ENCODE data around the gene OCA2. TPM values are rescaled to one million over a fixed set of nuclear protein-coding genes. Genes with fewer than 3 reads are reported as not detected.
"Not testable (repeated sequence)": the region's sequence is repeated elsewhere in the genome, so short reads cannot be mapped to it uniquely, and the experiment has no call there.

OCA2 gene
- total RNA-seq, 3 donors from 2014 or later (not counting 1 experiment from before 2014, with no cell fraction given), result 0.35 to 1.5 (median 0.56) TPM

- H3K27ac ChIP-seq (ENCODE audit: low read length), result no peak overlapping the region
- H3K4me3 Mint-ChIP-seq, result no peak overlapping the region
- DNase-seq, result no peak
- ATAC-seq, result no peak
- no peaks in the 10 kb centered on the region for H3K27me3 ChIP-seq (ENCODE audit: control insufficient read depth, insufficient read depth, low read length)
- H3K9me3 Mint-ChIP-seq, result no peaks in the 10 kb centered on the region
- intact Hi-C loops (cut with micrococcal nuclease), result no loop called here
- 92% methylated on average over 4 of the region's 4 CpGs for WGBS (ENCODE audit: insufficient coverage)
- H3K9me3 ChIP-seq (ENCODE audit: control insufficient read depth, insufficient read depth, low read length), result no peaks in the 10 kb centered on the region
- no peaks in the 10 kb centered on the region for H3K4me1 ChIP-seq (ENCODE audit: control insufficient read depth, insufficient read depth, low read length)
- no peak overlapping the region for H3K4me3 ChIP-seq (ENCODE audit: low read length)
- no peaks in the 10 kb centered on the region for H3K27me3 Mint-ChIP-seq (ENCODE audit: low read depth in 2 of 2)
- TF ChIP-seq CTCF (IDR thresholded peaks at IDR 0.05), result no peak
- no peaks in the 10 kb centered on the region for H3K4me1 Mint-ChIP-seq
- no peak overlapping the region for H3K27ac Mint-ChIP-seq
- H3K36me3 ChIP-seq (ENCODE audit: control insufficient read depth, insufficient read depth, low read length), result no peaks in the 10 kb centered on the region
- no peaks in the 10 kb centered on the region for H3K36me3 Mint-ChIP-seq
Measured at GRCh38 chr15:28012231-28012630, 86.9 kb downstream of the OCA2 start.

DNA sequence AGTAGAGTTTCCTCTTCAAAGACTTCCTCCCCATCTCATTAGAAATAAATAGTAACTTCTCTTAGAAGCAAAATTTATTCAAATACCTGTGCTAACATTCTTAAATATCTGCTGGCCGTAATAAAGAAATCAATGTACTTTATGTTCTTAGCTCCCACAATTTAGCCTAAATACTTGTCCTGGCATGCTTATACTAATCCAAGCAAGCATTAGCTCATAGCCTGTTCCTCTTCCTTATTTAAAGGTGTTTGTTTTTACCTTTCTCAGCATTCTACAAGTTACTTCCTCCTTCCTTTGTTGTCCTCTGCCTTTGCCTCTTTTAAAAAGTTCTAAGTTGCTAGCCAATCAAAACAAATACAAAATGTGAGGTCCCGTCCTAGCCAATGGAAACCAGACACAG, 90.9 kb downstream of the OCA2 start:
- ATAC-seq; H3K36me3 ChIP-seq (ENCODE audit: control insufficient read depth, insufficient read depth, low read length); H3K27me3 Mint-ChIP-seq (ENCODE audit: low read depth in 2 of 2); H3K36me3 Mint-ChIP-seq; H3K9me3 ChIP-seq (ENCODE audit: control insufficient read depth, insufficient read depth, low read length); H3K4me1 ChIP-seq (ENCODE audit: control insufficient read depth, insufficient read depth, low read length); H3K27ac Mint-ChIP-seq; intact Hi-C loops (cut with micrococcal nuclease); H3K4me3 ChIP-seq (ENCODE audit: low read length); H3K4me3 Mint-ChIP-seq; H3K9me3 Mint-ChIP-seq; H3K27me3 ChIP-seq (ENCODE audit: control insufficient read depth, insufficient read depth, low read length); DNase-seq; H3K27ac ChIP-seq (ENCODE audit: low read length); H3K4me1 Mint-ChIP-seq: not testable (repeated sequence)
- 82% methylated on average over 2 of the region's 2 CpGs for WGBS (ENCODE audit: insufficient coverage)

- Mint-ChIP-seq H3K36me3 (no peaks in the 10 kb centered on the region), H3K9me3 (peaks cover 0 to 3% of the 10 kb centered on the region in 2 donors), H3K27me3 (ENCODE audit: low read depth in 2 of 2) (no peaks in the 10 kb centered on the region), H3K4me3 (no peak overlapping the region), H3K4me1 (no peaks in the 10 kb centered on the region), H3K27ac (no peak overlapping the region)
- no peak for ATAC-seq
- H3K27ac ChIP-seq (ENCODE audit: low read length), result no peak overlapping the region
- no peaks in the 10 kb centered on the region for H3K27me3 ChIP-seq (ENCODE audit: control insufficient read depth, insufficient read depth, low read length)
- H3K4me3 ChIP-seq (ENCODE audit: low read length), result no peak overlapping the region
- WGBS (ENCODE audit: insufficient coverage), result 91% methylated on average over 9 of the region's 9 CpGs
- intact Hi-C loops (cut with micrococcal nuclease), result no loop called here
- TF ChIP-seq CTCF (IDR thresholded peaks at IDR 0.05), result no peak
- no peak for DNase-seq
- no peaks in the 10 kb centered on the region for H3K4me1 ChIP-seq (ENCODE audit: control insufficient read depth, insufficient read depth, low read length)
- H3K9me3 ChIP-seq (ENCODE audit: control insufficient read depth, insufficient read depth, low read length), result no peaks in the 10 kb centered on the region
- H3K36me3 ChIP-seq (ENCODE audit: control insufficient read depth, insufficient read depth, low read length), result no peaks in the 10 kb centered on the region
Measured at GRCh38 chr15:28006116-28006905, 92.8 kb downstream of the OCA2 start.

DNA sequence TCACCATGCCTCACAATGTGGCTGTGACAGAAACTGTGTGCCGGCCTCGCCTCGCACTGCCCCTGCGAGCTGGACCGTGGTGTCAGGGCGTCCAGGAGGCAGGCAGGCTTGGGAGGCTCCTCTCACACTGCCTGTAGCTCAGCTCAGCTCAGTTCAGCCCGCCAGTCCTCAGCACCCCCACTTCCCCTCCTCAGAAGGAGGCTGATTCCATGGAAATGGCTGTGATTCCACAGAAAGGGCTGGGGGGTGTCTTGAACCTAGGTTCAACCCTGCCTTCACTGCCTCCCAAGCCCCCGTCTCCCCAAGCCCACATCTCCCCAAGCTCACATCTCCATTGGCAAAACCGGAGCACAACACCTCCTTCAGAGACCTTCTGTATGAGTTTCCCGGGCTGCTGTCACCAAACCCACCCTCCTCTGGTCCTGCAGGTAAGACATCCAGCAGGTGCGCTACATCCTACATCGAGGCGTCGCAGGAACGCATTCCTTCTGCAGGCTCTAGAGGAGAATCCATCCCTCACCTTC, 94.0 kb downstream of the OCA2 start:
- Mint-ChIP-seq H3K4me1 (no peaks in the 10 kb centered on the region), H3K4me3 (no peak overlapping the region), H3K27me3 (ENCODE audit: low read depth in 2 of 2) (no peaks in the 10 kb centered on the region), H3K9me3 (peaks cover 0 to 3% of the 10 kb centered on the region in 2 donors), H3K36me3 (no peaks in the 10 kb centered on the region), H3K27ac (no peak overlapping the region)
- no peaks in the 10 kb centered on the region for H3K4me1 ChIP-seq (ENCODE audit: control insufficient read depth, insufficient read depth, low read length)
- H3K27me3 ChIP-seq (ENCODE audit: control insufficient read depth, insufficient read depth, low read length), result no peaks in the 10 kb centered on the region
- no peak for ATAC-seq
- H3K36me3 ChIP-seq (ENCODE audit: control insufficient read depth, insufficient read depth, low read length), result no peaks in the 10 kb centered on the region
- TF ChIP-seq CTCF (IDR thresholded peaks at IDR 0.05), result no peak
- DNase-seq, result no peak
- 90% methylated on average over 15 of the region's 15 CpGs for WGBS (ENCODE audit: insufficient coverage)
- intact Hi-C loops (cut with micrococcal nuclease), result no loop called here
- H3K9me3 ChIP-seq (ENCODE audit: control insufficient read depth, insufficient read depth, low read length), result no peaks in the 10 kb centered on the region
- no peak overlapping the region for H3K27ac ChIP-seq (ENCODE audit: low read length)
- H3K4me3 ChIP-seq (ENCODE audit: low read length), result no peak overlapping the region
